Measurements from ENCODE around the gene FAIM2. TPM values are rescaled to one million over a fixed set of nuclear protein-coding genes. Genes with fewer than 3 reads are reported as not detected.

FAIM2 gene
- total RNA-seq, 5 donors from 2014 or later (not counting 1 experiment from before 2014, with no cell fraction given) = 0.25 to 0.30 TPM; not detected in 3

DNA sequence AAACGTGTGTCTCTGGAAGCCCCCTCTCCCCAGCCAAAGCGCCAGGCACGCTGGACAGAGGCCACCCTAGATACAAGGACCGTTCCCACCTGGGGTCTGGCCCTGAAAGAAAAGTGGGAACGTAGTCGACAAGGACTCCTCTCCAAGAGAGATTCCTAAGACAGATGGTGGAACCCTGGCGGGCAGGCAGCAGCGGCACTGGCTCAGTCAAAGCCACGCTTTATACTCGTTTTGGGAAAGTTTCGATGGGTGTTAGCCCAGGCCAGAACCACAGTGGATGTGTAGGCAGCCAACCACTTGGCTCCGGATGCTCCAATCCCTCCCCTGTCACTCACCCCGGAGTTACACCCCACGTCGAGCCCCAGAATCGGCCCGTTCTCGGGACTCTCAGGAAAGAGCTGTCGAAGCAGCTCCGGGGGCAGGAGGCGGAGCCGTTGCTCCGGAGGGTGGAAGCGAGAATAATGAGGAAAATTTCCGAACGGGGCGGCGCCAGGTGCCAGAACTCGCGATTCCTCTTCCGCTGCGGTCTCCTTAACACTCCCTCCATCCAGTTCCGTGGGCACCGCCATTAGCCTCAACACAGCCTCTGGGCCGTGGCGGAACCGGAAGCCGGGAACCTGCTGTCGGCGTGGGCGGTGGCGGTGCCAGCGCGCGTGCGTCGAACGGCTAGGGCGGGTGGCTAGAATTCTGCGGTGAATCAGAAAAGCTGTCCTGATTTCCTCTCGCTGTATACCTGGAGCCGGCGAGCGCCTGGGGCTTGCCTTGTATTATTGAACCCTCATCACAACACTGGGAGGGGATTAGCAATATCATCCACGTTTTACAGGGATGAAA is 61.0 kb downstream of the FAIM2 start, which contains the start of gene BCDIN3D:
TSS of gene BCDIN3D (minus strand) at position 588 of the 834 bp plus-strand sequence. CDS start at position 569, 19 bp downstream.
- H3K27ac ChIP-seq (ENCODE audit: low read length) = peak within 1 kb of the TSS; percentile 90
- peaks cover 0 to 3% of the 10 kb centered on the region in 2 donors for H3K27me3 Mint-ChIP-seq
- H3K36me3 ChIP-seq (ENCODE audit: control insufficient read depth in 2 of 2, extremely low read depth in 1 of 2, insufficient read depth in 1 of 2, low read length in 1 of 2) = no peaks in the 10 kb centered on the region
- H3K27ac Mint-ChIP-seq = peak within 1 kb of the TSS; percentile 92
- H3K4me1 Mint-ChIP-seq = peaks cover 37 to 43% (median 40%) of the 10 kb centered on the region in 3 donors
- peaks cover 6 to 30% of the 10 kb centered on the region in 2 experiments for H3K4me1 ChIP-seq (ENCODE audit: control insufficient read depth in 1 of 2, extremely low read depth in 1 of 2, insufficient read depth in 2 of 2, low read length in 2 of 2)
- ATAC-seq (replicated peaks in 1 of 4) = peak; percentile 94 to 97 (median 96)
- no peaks in the 10 kb centered on the region for H3K36me3 Mint-ChIP-seq
- ChIA-PET CTCF (interaction anchor here in 1 of 2 donors (0.6 to 2.6 kb wide), 5 partner anchors 11 to 218 kb away, joined by 3 to 10 read pairs (median 3); partner anchors contain the start of genes NCKAP5L and TMBIM6), POLR2A (interaction anchor here (0.6 to 1.0 kb wide), 5 partner anchors 15 to 654 kb away, joined by 3 to 8 read pairs (median 3); partner anchors contain the start of genes NCKAP5L (in 1 of the 2) and TMBIM6 (in 1 of the 2))
- H3K27me3 ChIP-seq (replicated peaks in 1 of 2; ENCODE audit: control insufficient read depth in 2 of 2, extremely low read depth in 1 of 2, insufficient read depth in 2 of 2, low read length in 1 of 2) = no peaks in the 10 kb centered on the region
- WGBS (ENCODE audit: insufficient coverage) = 0% methylated on average over 38 of the region's 55 CpGs
- peak; percentile 82 to 95 (median 89) for DNase-seq
- H3K4me3 Mint-ChIP-seq = peak within 1 kb of the TSS; percentile 87 to 94 (median 89)
- no peaks in the 10 kb centered on the region for H3K9me3 ChIP-seq
- H3K4me3 ChIP-seq (ENCODE audit: control insufficient read depth in 1 of 2, extremely low read depth in 1 of 2, low read length in 1 of 2) = peak within 1 kb of the TSS; percentile 81 to 98
- no peaks in the 10 kb centered on the region for H3K9me3 Mint-ChIP-seq

DNA sequence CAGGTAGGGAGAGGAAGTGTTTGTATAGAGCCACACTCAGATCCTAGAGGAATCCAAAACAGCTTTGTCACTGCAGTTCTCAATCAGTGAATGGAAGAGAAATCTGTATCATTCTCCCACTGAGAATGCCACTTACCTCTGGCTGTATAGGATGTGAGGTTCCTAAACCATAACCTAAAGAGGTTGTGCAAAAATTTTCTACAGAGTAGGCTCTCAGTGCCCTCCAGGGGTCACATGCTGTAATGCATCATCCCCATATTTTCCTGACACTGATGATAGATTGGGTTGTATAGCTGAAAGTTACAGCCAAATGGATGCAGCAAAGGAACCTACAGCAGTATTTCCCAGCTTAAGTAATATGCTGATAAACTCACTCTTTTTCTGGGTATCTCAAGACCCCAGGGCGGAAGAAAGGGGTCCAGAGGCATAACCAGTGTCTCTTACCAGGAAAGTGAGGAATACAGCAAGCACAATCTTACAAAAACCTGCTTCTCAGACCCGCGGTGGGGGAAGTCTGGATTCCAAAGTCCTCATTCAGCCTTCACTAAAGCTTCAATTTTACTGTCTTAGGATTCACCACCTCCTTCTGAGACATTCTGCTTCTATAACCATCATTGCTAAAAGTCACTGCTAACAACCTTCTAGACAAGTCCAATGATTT is 64.6 kb downstream of the FAIM2 start:
- H3K27me3 Mint-ChIP-seq = no peaks in the 10 kb centered on the region
- no peaks in the 10 kb centered on the region for H3K27me3 ChIP-seq (replicated peaks in 1 of 2; ENCODE audit: control insufficient read depth in 2 of 2, extremely low read depth in 1 of 2, insufficient read depth in 2 of 2, low read length in 1 of 2)
- 55% methylated on average over 2 of the region's 3 CpGs for WGBS (ENCODE audit: insufficient coverage)
- peak in 21 of 35 experiments; percentile 15 to 69 (median 31) for DNase-seq
- H3K4me1 ChIP-seq (ENCODE audit: control insufficient read depth in 1 of 2, extremely low read depth in 1 of 2, insufficient read depth in 2 of 2, low read length in 2 of 2) = peaks cover 6 to 25% of the 10 kb centered on the region in 2 experiments
- H3K9me3 ChIP-seq = no peaks in the 10 kb centered on the region
- H3K27ac Mint-ChIP-seq = no peak overlapping the region
- H3K27ac ChIP-seq (ENCODE audit: low read length) = no peak overlapping the region
- peaks cover 28 to 35% (median 32%) of the 10 kb centered on the region in 3 donors for H3K4me1 Mint-ChIP-seq
- H3K4me3 ChIP-seq (ENCODE audit: control insufficient read depth in 1 of 2, extremely low read depth in 1 of 2, low read length in 1 of 2) = no peak overlapping the region
- H3K4me3 Mint-ChIP-seq = no peak overlapping the region
- H3K36me3 Mint-ChIP-seq = peaks cover 3% of the 10 kb centered on the region
- H3K9me3 Mint-ChIP-seq = no peaks in the 10 kb centered on the region
- H3K36me3 ChIP-seq (ENCODE audit: control insufficient read depth in 2 of 2, extremely low read depth in 1 of 2, insufficient read depth in 1 of 2, low read length in 1 of 2) = no peaks in the 10 kb centered on the region
- ChIA-PET CTCF (interaction anchor here (0.6 to 2.3 kb wide), 13 partner anchors 9 to 217 kb away, joined by 3 to 20 read pairs (median 3); partner anchors contain the start of genes NCKAP5L (in 1 of the 2) and TMBIM6 (in 1 of the 2)), POLR2A (interaction anchor here (0.6 to 0.7 kb wide), 2 partner anchors 128 to 152 kb away, joined by 3 to 5 read pairs; no protein-coding TSS in a partner anchor)
- no peak for ATAC-seq (replicated peaks in 1 of 4)

DNA sequence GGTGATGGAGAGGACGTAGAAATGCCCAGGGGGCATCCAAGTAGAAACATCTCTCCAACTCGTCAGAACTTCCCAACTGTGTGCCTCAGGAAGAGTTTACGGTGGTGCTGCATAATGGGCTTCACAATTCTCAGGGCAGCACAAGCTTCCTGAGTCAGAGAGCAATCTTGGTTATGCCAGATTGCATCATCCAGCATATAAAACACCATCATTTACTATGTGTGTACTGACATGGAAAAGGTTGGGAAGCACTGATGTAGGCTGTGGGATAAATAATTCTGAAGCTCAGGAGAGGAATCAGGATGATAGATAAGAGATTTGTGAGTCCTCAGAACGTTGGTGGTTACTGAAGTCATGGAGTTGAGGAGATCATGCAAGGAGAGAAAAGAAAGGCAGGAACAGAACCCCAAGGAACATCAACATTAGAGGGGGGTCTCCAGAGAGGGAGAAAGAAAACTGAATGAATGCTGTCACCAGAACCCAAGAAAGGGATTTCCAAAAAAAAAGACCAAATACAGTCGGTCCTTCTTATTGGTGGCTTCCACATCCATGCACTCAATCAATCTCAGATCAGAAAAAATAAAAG is 70.8 kb downstream of the FAIM2 start:
- H3K4me1 ChIP-seq (ENCODE audit: control insufficient read depth in 1 of 2, extremely low read depth in 1 of 2, insufficient read depth in 2 of 2, low read length in 2 of 2) = peaks cover 7 to 10% of the 10 kb centered on the region in 2 experiments
- peaks cover 0 to 3% of the 10 kb centered on the region in 2 experiments for H3K27me3 ChIP-seq (replicated peaks in 1 of 2; ENCODE audit: control insufficient read depth in 2 of 2, extremely low read depth in 1 of 2, insufficient read depth in 2 of 2, low read length in 1 of 2)
- DNase-seq (no peak), ATAC-seq (replicated peaks in 1 of 4) (no peak)
- Mint-ChIP-seq H3K27me3 (peaks cover 0 to 3% of the 10 kb centered on the region in 2 donors), H3K9me3 (no peaks in the 10 kb centered on the region), H3K27ac (no peak overlapping the region), H3K36me3 (peaks cover 3% of the 10 kb centered on the region), H3K4me3 (no peak overlapping the region), H3K4me1 (peaks cover 12 to 14% (median 13%) of the 10 kb centered on the region in 3 donors)
- no peak overlapping the region for H3K27ac ChIP-seq (ENCODE audit: low read length)
- H3K36me3 ChIP-seq (ENCODE audit: control insufficient read depth in 2 of 2, extremely low read depth in 1 of 2, insufficient read depth in 1 of 2, low read length in 1 of 2) = no peaks in the 10 kb centered on the region
- WGBS (ENCODE audit: insufficient coverage) = 80% methylated on average over 1 of the region's 5 CpGs
- no peak overlapping the region for H3K4me3 ChIP-seq (ENCODE audit: control insufficient read depth in 1 of 2, extremely low read depth in 1 of 2, low read length in 1 of 2)
- no peaks in the 10 kb centered on the region for H3K9me3 ChIP-seq
- POLR2A ChIA-PET = no interaction called here
- CTCF ChIA-PET = interaction anchor here in 1 of 2 donors (1.3 kb wide), 1 partner anchor 69 kb away, joined by 3 read pairs; no protein-coding TSS in a partner anchor

DNA sequence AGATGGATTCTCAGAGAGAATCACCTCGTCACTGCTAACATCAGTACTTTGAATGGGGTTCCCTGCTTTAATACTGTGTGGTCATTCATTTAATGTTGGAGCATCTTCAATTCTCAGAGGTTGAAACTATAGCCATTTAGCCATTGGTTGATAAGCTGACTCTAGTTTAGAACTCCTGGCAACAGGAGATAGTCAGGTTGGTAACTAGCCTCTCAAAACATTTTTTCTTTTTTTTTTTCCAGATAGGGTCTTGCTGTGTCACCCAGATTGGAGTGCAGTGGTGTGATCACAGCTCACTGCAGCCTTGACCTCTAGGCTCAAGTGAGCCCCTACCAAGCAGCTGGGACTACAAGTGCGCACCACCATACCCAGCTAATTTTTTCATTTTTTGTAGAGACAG is 72.0 kb downstream of the FAIM2 start:
- no peak for ATAC-seq (replicated peaks in 1 of 4)
- no peak overlapping the region for H3K4me3 Mint-ChIP-seq
- DNase-seq = no peak
- Histone ChIP-seq H3K4me1 (ENCODE audit: control insufficient read depth in 1 of 2, extremely low read depth in 1 of 2, insufficient read depth in 2 of 2, low read length in 2 of 2) (peaks cover 7 to 20% of the 10 kb centered on the region in 2 experiments), H3K27me3 (replicated peaks in 1 of 2; ENCODE audit: control insufficient read depth in 2 of 2, extremely low read depth in 1 of 2, insufficient read depth in 2 of 2, low read length in 1 of 2) (peaks cover 0 to 3% of the 10 kb centered on the region in 2 experiments), H3K27ac (ENCODE audit: low read length) (no peak overlapping the region), H3K36me3 (ENCODE audit: control insufficient read depth in 2 of 2, extremely low read depth in 1 of 2, insufficient read depth in 1 of 2, low read length in 1 of 2) (no peaks in the 10 kb centered on the region), H3K4me3 (ENCODE audit: control insufficient read depth in 1 of 2, extremely low read depth in 1 of 2, low read length in 1 of 2) (no peak overlapping the region), H3K9me3 (no peaks in the 10 kb centered on the region)
- no peaks in the 10 kb centered on the region for H3K9me3 Mint-ChIP-seq
- H3K4me1 Mint-ChIP-seq = peaks cover 17 to 23% (median 21%) of the 10 kb centered on the region in 3 donors
- H3K36me3 Mint-ChIP-seq = peaks cover under 1% of the 10 kb centered on the region
- ChIA-PET CTCF (interaction anchor here in 1 of 2 donors (1.2 to 1.3 kb wide), 2 partner anchors 68 to 426 kb away, joined by 3 to 4 read pairs; no protein-coding TSS in a partner anchor), POLR2A (interaction anchor here in 1 of 2 donors (0.7 kb wide), 1 partner anchor 51 kb away, joined by 6 read pairs; no protein-coding TSS in a partner anchor)
- peaks cover 0 to 3% of the 10 kb centered on the region in 2 donors for H3K27me3 Mint-ChIP-seq
- no peak overlapping the region for H3K27ac Mint-ChIP-seq
- WGBS (ENCODE audit: insufficient coverage) = 80% methylated on average over 1 of the region's 2 CpGs

GRCh38 chr12:49828133-49829091 is 75.3 kb downstream of the FAIM2 start, which contains the start of gene NCKAP5L:
TSS of gene NCKAP5L (minus strand) at chr12:49828413. CDS start at chr12:49804044, 24,369 bp downstream.
- no peaks in the 10 kb centered on the region for H3K9me3 Mint-ChIP-seq
- peak within 1 kb of the TSS; percentile 88 to 99 (median 96) for H3K4me3 Mint-ChIP-seq
- WGBS (ENCODE audit: insufficient coverage) = under 1% methylated on average over 30 of the region's 61 CpGs
- H3K27me3 Mint-ChIP-seq = peaks cover 0 to 3% of the 10 kb centered on the region in 2 donors
- ChIA-PET POLR2A (interaction anchor here (0.5 to 0.7 kb wide), 5 partner anchors 9 to 127 kb away, joined by 3 to 8 read pairs (median 3); partner anchors contain the start of gene BCDIN3D (in 1 of the 2)), CTCF (interaction anchor here (0.6 to 2.1 kb wide), 11 partner anchors 10 to 804 kb away, joined by 3 to 13 read pairs (median 6); partner anchors contain the start of genes BCDIN3D (in 1 of the 2), COX14 (in 1 of the 2), LMBR1L (in 1 of the 2) and TMBIM6 (in 1 of the 2))
- H3K4me1 Mint-ChIP-seq = peaks cover 23 to 34% (median 34%) of the 10 kb centered on the region in 3 donors
- no peaks in the 10 kb centered on the region for H3K27me3 ChIP-seq (replicated peaks in 1 of 2; ENCODE audit: control insufficient read depth in 2 of 2, extremely low read depth in 1 of 2, insufficient read depth in 2 of 2, low read length in 1 of 2)
- peak within 1 kb of the TSS; percentile 98 to 99 for H3K27ac Mint-ChIP-seq
- H3K4me3 ChIP-seq (ENCODE audit: control insufficient read depth in 1 of 2, extremely low read depth in 1 of 2, low read length in 1 of 2) = peak within 1 kb of the TSS; percentile 72 to 76
- H3K4me1 ChIP-seq (ENCODE audit: control insufficient read depth in 1 of 2, extremely low read depth in 1 of 2, insufficient read depth in 2 of 2, low read length in 2 of 2) = peaks cover 7 to 28% of the 10 kb centered on the region in 2 experiments
- DNase-seq = peak; percentile 83 to 96 (median 92)
- H3K27ac ChIP-seq (ENCODE audit: low read length) = peak within 1 kb of the TSS; percentile 45
- no peaks in the 10 kb centered on the region for H3K36me3 Mint-ChIP-seq
- no peaks in the 10 kb centered on the region for H3K36me3 ChIP-seq (ENCODE audit: control insufficient read depth in 2 of 2, extremely low read depth in 1 of 2, insufficient read depth in 1 of 2, low read length in 1 of 2)
- H3K9me3 ChIP-seq = no peaks in the 10 kb centered on the region
- ATAC-seq (replicated peaks in 1 of 4) = peak; percentile 95 to 97 (median 96)
